Transverse colon (tissue), 4 donors: Measurements from ENCODE around the gene MCL1. TPM values are rescaled to one million over a fixed set of nuclear protein-coding genes. Genes with fewer than 3 reads are reported as not detected.

ENCODE experiments used
- DNase-seq: peaks from one replicate; pipeline ENCODE4 v3.0.0-alpha.2; 2019
- H3K27ac ChIP-seq, 4 donors: fragments of 200-600 bp; sonication (generic); 2 replicates each; pipeline ENCODE4 v1.5.1; 2016 to 2018; ENCODE audit warnings: inconsistent platforms in 4 of 4
- H3K27me3 ChIP-seq: fragments of 200-600 bp; sonication (generic); 2 replicates; pipeline ENCODE4 v1.5.1; 2017; ENCODE audit warnings: inconsistent platforms
- H3K36me3 ChIP-seq, 4 donors: fragments of 200-600 bp; sonication (generic); 2 replicates each; pipeline ENCODE4 v1.5.1; 2017 to 2019; ENCODE audit warnings: inconsistent platforms in 4 of 4
- H3K4me1 ChIP-seq, 4 donors: fragments of 200-600 bp; sonication (generic); 2 replicates each; pipeline ENCODE4 v1.5.1; 2017 to 2020; ENCODE audit warnings: inconsistent platforms in 4 of 4
- H3K4me3 ChIP-seq, 4 donors: fragments of 200-600 bp; sonication (generic); 1 replicate in 1 of 4; 2 replicates in 3 of 4; pipeline versions ENCODE4 v1.5.1 to v1.6.1; 2017 to 2019; ENCODE audit warnings: inconsistent platforms in 4 of 4
- H3K9me3 ChIP-seq, 2 donors: fragments of 200-600 bp; sonication (generic); 2 replicates each; pipeline ENCODE4 v1.5.1; 2017 to 2019; ENCODE audit warnings: inconsistent platforms in 2 of 2
- CTCF ChIP-seq, 5 experiments: fragments of 200-600 bp in 3 of 5; fragments of 450-650 bp in 2 of 5; sonication (generic) in 3 of 5; IDR thresholded peaks; 1 replicate in 2 of 5; 2 replicates in 3 of 5; pipeline ENCODE4 v1.5.1; 2016 to 2017; ENCODE audit warnings: antibody characterized with exemption in 5 of 5, inconsistent platforms in 3 of 5, mild to moderate bottlenecking in 2 of 5, moderate library complexity in 1 of 5
- EP300 ChIP-seq: sonication (generic); formaldehyde crosslinking; IDR thresholded peaks from one replicate; pipeline ENCODE4 v1.6.1; 2017; ENCODE audit warnings: antibody characterized with exemption, low read depth
- POLR2A ChIP-seq: fragments of 450-650 bp; IDR thresholded peaks from one replicate; pipeline ENCODE4 v1.6.1; 2016; ENCODE audit warnings: antibody characterized with exemption, mild to moderate bottlenecking, moderate library complexity
- POLR2AphosphoS5 ChIP-seq, 3 donors: sonication (generic); formaldehyde crosslinking; IDR thresholded peaks; one replicate each; pipeline ENCODE4 v1.6.1; 2016; ENCODE audit warnings: antibody characterized with exemption in 3 of 3
- WGBS, 2 donors: methylation state at CpG; one replicate each; pipeline ENCODE4 v1.1.5; 2018; ENCODE audit warnings: low coverage in 1 of 2; 5-methylcytosine and 5-hydroxymethylcytosine counted together
- in situ Hi-C, 4 donors: fragments of 200-750 bp; cut with MboI; loops; one replicate each; pipeline versions ENCODE4 v1.15.0 to v1.15.1; 2017; ENCODE audit warnings: low sequenced_read_pairs in 3 of 4, low pct_ligation_motif_present in 1 of 4, low pct_unique_long_range_greater_than_20kb in 1 of 4
- intact Hi-C: fragments of 100-400 bp; cut with DNase I; formaldehyde crosslinking; loops from one replicate; pipeline ENCODE4 v1.15.1; 2023; ENCODE audit warnings: low total_unique reads
- total RNA-seq, 4 donors: library from RNA; depleted of rRNA; stranded (reverse); fragments of >200 nt; gene quantifications; one replicate each; pipeline ENCODE4 v1.1.0, GENCODE V29; 2016

Gene MCL1
- total RNA-seq, 4 donors from 2014 or later: 176 to 395 (median 269) TPM

GRCh38 chr1:150548632-150549495 lies 30.5 kb downstream of the MCL1 start, which contains the start of gene ADAMTSL4:
Gene ADAMTSL4 (plus strand): TSS chr1:150549408. CDS start chr1:150552289, 2,881 bp downstream.
- intact Hi-C loops: no loop called here
- 0 to 17% methylated on average over 2 to 46 of the region's 91 CpGs for WGBS, 2 donors

GRCh38 chr1:150548324-150548631 lies 31.1 kb downstream of the MCL1 start:
- H3K4me3 ChIP-seq: peak overlapping the region in 3 of 4 donors; percentile 49 to 65 (median 58)
- H3K9me3 ChIP-seq: no peaks in the 10 kb centered on the region
- H3K27ac ChIP-seq: peak overlapping the region; percentile 79 to 86 (median 84)
- peaks cover 3% of the 10 kb centered on the region for H3K27me3 ChIP-seq
- 29 to 46% methylated on average over 2 to 4 of the region's 4 CpGs for WGBS, 2 donors
- H3K36me3 ChIP-seq: no peaks in the 10 kb centered on the region
- in situ Hi-C loops (no loop called here), intact Hi-C loops (no loop called here)
- H3K4me1 ChIP-seq: peaks cover 6 to 45% (median 37%) of the 10 kb centered on the region in 4 donors
- TF ChIP-seq CTCF (IDR thresholded peaks at IDR 0.05): no peak
- TF ChIP-seq EP300: no peak
- no peak for TF ChIP-seq POLR2A
- no peak for TF ChIP-seq POLR2AphosphoS5 (IDR thresholded peaks at IDR 0.05)
- DNase-seq: no peak

More at GRCh38 chr1:150548632-150549495, 30.5 kb downstream of the MCL1 start, which contains the start of gene ADAMTSL4:
- DNase-seq: peak; percentile 68
- in situ Hi-C loops: no loop called here
- Histone ChIP-seq H3K27ac (peak within 1 kb of the TSS; percentile 79 to 86 (median 84)), H3K9me3 (no peaks in the 10 kb centered on the region), H3K36me3 (no peaks in the 10 kb centered on the region), H3K4me3 (peak within 1 kb of the TSS; percentile 49 to 65 (median 60)), H3K4me1 (peaks cover 6 to 45% (median 38%) of the 10 kb centered on the region in 4 donors), H3K27me3 (peaks cover 3% of the 10 kb centered on the region)
- no peak for TF ChIP-seq EP300
- TF ChIP-seq CTCF (IDR thresholded peaks at IDR 0.05): peak in 2 of 5 experiments; percentile 20 to 31
- peak; percentile 14 for TF ChIP-seq POLR2A
- TF ChIP-seq POLR2AphosphoS5 (IDR thresholded peaks at IDR 0.05): peak in 2 of 3 donors; percentile 31 to 36

GRCh38 chr1:150546294-150546937 lies 33.0 kb downstream of the MCL1 start:
- no peak for TF ChIP-seq POLR2AphosphoS5 (IDR thresholded peaks at IDR 0.05)
- no peak for TF ChIP-seq CTCF (IDR thresholded peaks at IDR 0.05)
- no peak for TF ChIP-seq EP300
- no peak for TF ChIP-seq POLR2A
- Histone ChIP-seq H3K4me3 (no peak overlapping the region), H3K27ac (no peak overlapping the region), H3K9me3 (no peaks in the 10 kb centered on the region), H3K36me3 (no peaks in the 10 kb centered on the region), H3K4me1 (peaks cover 0 to 29% (median 22%) of the 10 kb centered on the region in 4 donors), H3K27me3 (peaks cover 3% of the 10 kb centered on the region)
- intact Hi-C loops: no loop called here
- in situ Hi-C loops: no loop called here
- DNase-seq: no peak
- 89 to 95% methylated on average over 6 to 16 of the region's 16 CpGs for WGBS, 2 donors

GRCh38 chr1:150545486-150546032 lies 33.9 kb downstream of the MCL1 start:
- Histone ChIP-seq H3K4me3 (no peak overlapping the region), H3K36me3 (no peaks in the 10 kb centered on the region), H3K4me1 (peaks cover 0 to 24% (median 18%) of the 10 kb centered on the region in 4 donors), H3K27ac (no peak overlapping the region), H3K27me3 (peaks cover 3% of the 10 kb centered on the region), H3K9me3 (no peaks in the 10 kb centered on the region)
- in situ Hi-C loops: no loop called here
- no peak for DNase-seq
- WGBS, 2 donors: 83 to 92% methylated on average over 6 of the region's 6 CpGs
- no peak for TF ChIP-seq POLR2A
- no peak for TF ChIP-seq EP300
- no peak for TF ChIP-seq POLR2AphosphoS5 (IDR thresholded peaks at IDR 0.05)
- no peak for TF ChIP-seq CTCF (IDR thresholded peaks at IDR 0.05)
- intact Hi-C loops: no loop called here
